Brain pericyte (primary cell): Measurements from ENCODE around the gene C12orf57.

Source experiments
- DNase-seq: peaks from one replicate; pipeline ENCODE4 v3.0.0-alpha.2; 2012; ENCODE audit warnings: low read depth, low spot score

The C12orf57 gene

DNA sequence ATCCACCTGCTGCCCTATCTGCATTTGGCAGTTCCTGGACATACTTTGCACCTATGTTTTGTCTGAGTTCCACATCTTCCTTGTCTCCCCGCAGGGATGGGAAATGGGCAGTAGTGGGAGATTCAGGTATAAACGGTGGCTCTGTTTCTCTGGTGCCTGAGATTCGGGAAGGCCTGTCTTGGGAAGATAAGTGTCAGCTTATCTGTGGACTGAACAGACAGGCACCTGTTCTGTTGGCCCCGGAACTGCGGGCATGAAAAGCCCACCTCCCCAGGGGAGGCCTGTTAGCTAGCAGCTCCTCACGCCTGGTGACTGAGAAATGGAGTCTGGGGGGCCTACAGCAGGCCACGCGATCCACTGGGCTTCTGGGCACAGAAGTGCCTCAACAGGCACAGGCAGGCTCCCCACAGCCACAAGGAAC lies 20.8 kb downstream of the C12orf57 start:
- DNase-seq = no peak

GRCh38 chr12:6965026-6965661 lies 21.3 kb downstream of the C12orf57 start:
- DNase-seq = peak; percentile 63

- DNase-seq = no peak
Measured at GRCh38 chr12:6965714-6966113, 21.9 kb downstream of the C12orf57 start.

- no peak for DNase-seq
Measured at GRCh38 chr12:6966351-6966750, 22.5 kb downstream of the C12orf57 start.

GRCh38 chr12:6967651-6968100 lies 23.9 kb downstream of the C12orf57 start:
- DNase-seq = no peak

DNA sequence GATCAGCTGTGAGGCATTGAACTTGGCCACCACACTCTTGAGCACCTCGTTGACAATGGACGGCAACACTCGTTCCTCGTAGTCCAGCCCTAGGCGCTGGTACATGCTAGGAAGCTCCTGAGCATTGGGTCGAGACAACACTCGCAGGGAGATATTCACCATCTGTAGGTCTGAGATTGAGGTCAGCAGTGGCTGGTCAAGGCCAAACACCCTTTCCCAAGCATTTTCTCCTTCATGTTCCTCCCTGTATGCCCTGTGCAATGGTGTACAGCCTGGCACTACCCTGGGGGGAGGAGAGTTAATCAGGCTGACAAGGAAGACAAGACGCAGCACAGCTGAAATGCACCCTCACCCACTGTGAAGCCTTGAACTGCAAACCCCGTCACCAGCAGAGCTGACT lies 24.6 kb downstream of the C12orf57 start:
- no peak for DNase-seq

GRCh38 chr12:6970096-6970527 lies 26.3 kb downstream of the C12orf57 start:
- no peak for DNase-seq

DNA sequence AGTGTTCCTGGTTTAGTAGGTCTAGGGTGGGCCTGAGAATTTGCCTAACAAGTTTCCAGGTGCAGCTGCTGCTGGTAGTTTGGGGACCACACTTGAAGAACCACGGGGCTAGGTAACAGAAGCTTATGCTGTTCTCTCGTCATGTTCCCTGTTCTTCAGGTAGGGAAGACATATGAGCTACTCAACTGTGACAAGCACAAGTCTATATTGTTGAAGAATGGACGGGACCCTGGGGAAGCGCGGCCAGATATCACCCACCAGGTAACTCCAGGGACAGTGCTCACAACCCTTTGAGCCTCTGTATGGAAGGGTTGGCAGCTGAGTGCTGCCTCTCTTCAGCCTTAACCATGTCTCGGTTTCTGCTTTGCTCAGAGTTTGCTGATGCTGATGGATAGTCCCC lies 30.4 kb downstream of the C12orf57 start:
- DNase-seq = no peak

- no peak for DNase-seq
Measured at GRCh38 chr12:6975297-6976032, 31.6 kb downstream of the C12orf57 start.

GRCh38 chr12:6977653-6978052 lies 33.8 kb downstream of the C12orf57 start:
- DNase-seq = no peak

DNA sequence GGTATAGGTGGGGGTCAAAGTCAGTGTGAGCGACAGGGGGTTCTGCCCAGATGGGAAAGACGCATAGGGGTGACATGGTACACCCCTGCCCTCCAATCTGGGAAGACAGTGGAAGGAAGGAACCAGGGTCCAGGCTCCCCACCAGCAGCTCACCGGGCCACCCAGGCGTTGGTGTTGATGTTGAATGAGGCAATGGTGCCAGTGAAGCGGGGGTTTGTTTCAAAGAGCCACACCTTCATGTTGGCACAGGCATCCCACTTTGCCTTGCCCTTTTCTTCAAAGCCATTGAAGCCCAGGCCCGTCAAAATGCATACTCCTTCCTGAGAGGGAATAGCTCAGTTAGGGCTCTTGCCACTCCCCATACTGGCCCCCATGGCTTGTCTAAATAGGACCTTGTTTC lies 34.4 kb downstream of the C12orf57 start:
- DNase-seq = no peak

DNA sequence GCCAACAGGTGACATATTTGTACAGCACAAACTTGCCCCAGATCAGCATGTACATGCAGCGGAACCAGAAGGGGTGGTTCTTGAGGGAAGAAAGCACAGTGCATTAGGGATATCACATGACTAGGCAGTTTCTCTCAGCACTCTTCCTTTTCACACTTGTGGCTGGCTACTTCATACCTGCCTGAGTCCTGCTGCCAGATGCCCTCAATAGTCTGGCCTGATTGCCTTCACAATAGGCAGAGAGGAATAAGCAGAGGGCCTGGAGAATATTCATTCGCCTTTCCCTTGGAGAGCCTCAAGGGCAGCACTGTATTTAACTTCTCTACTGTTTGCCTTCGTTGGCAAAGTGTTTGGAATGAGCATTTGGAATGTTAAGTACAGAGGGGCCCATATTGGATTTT lies 34.8 kb downstream of the C12orf57 start:
- DNase-seq = no peak

DNA sequence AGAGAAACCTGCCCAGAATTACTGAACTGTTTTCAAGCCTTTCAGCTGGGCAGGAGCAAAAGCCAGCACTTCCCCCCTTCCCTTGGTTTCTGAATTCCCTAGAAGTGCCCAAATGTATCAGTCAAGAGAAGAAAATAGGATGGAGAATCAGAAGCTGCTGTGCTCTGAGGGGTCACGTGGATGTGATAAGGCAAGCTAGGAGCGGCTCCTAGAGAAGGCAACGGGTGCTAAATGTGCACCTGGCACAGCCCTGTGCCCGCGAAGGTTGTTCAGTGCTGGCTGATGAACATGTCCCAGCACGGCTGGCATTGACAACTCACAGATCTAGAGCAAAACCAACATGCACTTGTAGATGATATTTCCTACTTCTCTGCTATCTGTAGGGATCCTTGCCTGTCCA lies 35.2 kb downstream of the C12orf57 start:
- no peak for DNase-seq

DNA sequence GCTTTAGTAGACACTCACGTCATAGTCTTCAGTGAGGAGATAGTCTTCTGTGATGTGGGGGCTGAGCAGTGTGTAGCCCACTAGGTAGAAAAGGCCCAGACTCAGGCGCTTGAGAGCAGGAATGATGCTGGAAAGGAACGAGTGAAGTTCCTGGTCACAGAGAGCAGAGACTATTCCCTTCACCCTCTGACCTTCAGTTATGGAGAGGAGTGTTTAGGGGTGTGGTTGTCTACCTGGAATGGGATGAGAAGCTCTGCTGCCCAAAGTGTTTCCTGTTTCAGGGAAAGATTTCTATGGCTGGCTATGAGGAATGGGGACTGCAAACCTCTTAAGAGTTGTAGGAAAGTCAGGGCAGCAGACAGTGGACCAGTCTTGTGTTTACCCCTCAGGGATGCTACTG lies 35.6 kb downstream of the C12orf57 start:
- no peak for DNase-seq

DNA sequence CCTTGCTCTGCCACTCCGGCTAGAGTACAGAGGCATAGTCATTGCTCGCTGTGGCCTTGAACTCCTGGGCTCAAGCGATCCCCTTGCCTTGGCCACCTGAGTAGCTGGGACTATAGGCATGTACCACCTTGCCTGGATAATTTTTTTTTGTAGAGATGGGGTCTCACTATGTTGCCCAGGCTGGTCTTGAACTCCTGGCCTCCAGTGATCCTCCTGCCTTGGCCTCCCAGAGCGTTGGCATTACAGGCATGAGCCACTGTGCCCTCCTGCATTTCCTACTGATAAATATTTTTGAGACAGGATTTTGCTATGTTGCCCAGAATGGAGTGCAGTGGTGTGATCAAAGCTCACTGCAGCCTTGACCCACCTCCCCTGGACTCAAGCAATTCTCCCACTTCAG lies 36.3 kb downstream of the C12orf57 start:
- no peak for DNase-seq

DNA sequence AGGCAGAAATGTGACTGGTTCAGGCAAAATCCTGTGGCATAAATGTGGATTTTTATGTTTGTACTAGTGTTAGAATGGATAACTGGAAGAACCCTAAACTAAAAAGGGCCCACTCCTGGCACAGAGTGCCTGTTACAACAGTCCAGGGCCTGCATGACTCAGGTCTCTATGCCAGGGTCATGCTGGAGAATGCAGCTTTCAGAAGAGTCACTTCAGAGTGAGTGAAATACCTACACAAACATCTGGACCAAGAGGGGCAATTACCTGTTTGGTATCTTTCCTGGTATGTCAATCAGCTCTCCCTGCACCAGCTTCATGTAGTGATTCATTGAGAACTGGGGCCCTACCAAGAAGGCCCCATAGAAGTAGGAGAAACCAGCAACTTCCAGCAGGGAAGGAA lies 36.9 kb downstream of the C12orf57 start:
- DNase-seq = no peak

DNA sequence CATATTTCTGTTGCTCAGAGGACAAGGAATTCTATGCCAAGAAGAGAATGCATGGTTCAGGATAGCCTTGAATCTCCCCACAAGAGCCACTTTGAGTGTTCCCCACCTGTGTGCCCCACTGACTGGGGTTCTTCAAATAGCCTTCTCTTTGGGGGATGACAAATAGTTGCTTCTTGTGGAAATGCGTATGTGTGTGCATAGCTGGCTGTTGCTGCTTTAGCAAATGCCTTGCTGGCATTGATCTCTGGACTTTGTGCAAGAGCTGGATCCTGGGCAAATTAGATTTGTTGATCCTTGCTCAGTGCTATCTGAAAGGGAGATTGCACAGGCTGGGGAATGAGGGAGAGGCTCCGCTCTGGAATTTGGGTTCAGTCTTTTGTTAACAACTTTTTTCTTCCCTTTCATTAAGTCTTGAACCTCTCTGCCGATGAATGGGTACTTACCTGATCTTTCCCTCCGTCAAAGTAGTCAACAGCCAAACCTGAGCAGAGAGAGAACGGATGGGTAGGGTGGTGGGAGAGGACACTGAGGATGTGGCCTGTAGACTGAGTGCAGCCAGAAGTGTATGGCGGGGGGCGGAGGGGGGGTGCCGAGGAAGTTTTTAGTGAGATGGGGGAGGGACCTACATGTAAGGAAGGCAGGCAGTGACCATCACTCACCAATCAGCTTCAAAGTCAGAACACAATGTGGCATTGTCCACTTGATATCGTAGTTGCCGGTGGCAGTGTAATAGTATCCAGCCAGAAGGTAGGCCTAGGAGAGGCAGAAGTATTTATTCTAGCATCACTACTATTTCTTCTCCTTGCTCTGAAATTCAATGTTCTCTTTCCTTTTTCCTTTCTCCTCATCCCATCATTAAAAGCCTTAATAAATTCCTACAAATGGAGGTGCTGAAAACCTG lies 37.6 kb downstream of the C12orf57 start:
- no peak for DNase-seq

- no peak for DNase-seq
Measured at GRCh38 chr12:6982532-6982931, 38.7 kb downstream of the C12orf57 start.

- no peak for DNase-seq
Measured at GRCh38 chr12:6987956-6988553, 44.2 kb downstream of the C12orf57 start.
